Sigmoid colon (tissue), 7 donors: ENCODE results near the gene LRRTM4. TPM values are rescaled to one million over a fixed set of nuclear protein-coding genes. Genes with fewer than 3 reads are reported as not detected.

Experiments
- DNase-seq: peaks from one replicate; pipeline ENCODE4 v3.0.0-alpha.2; 2019
- H3K27ac ChIP-seq, 4 donors: fragments of 200-600 bp; sonication (generic); one replicate each; pipeline ENCODE4 v1.5.1; 2016 to 2019; ENCODE audit warnings: mild to moderate bottlenecking in 1 of 4
- H3K27me3 ChIP-seq, 3 donors: fragments of 200-600 bp; sonication (generic); one replicate each; pipeline ENCODE4 v1.5.1; 2019; ENCODE audit warnings: mild to moderate bottlenecking in 1 of 3
- H3K36me3 ChIP-seq, 4 donors: fragments of 200-600 bp; sonication (generic); one replicate each; pipeline ENCODE4 v1.5.1; 2016 to 2019
- H3K4me1 ChIP-seq, 4 donors: fragments of 200-600 bp; sonication (generic); one replicate each; pipeline ENCODE4 v1.5.1; 2017 to 2019
- H3K4me3 ChIP-seq, 4 donors: fragments of 200-600 bp; sonication (generic); one replicate each; pipeline ENCODE4 v1.5.1; 2017 to 2019; ENCODE audit warnings: mild to moderate bottlenecking in 2 of 4, moderate library complexity in 1 of 4
- H3K9me3 ChIP-seq, 4 donors: fragments of 200-600 bp in 3 of 4; sonication (generic) in 3 of 4; one replicate each; pipeline versions ENCODE4 v1.5.1 to v1.6.1; 2013 to 2019
- CTCF ChIP-seq, 4 experiments: fragments of 450-650 bp in 3 of 4; fragments of 200-600 bp in 1 of 4; IDR thresholded peaks; one replicate each; pipeline ENCODE4 v1.5.1; 2016 to 2019; ENCODE audit warnings: antibody characterized with exemption in 4 of 4, mild to moderate bottlenecking in 3 of 4, moderate library complexity in 2 of 4
- EP300 ChIP-seq, 4 donors: sonication (generic); formaldehyde crosslinking; IDR thresholded peaks; one replicate each; pipeline ENCODE4 v1.6.1; 2017; ENCODE audit warnings: antibody characterized with exemption in 4 of 4
- POLR2A ChIP-seq, 2 donors: fragments of 450-650 bp; IDR thresholded peaks; one replicate each; pipeline ENCODE4 v1.6.1; 2016; ENCODE audit warnings: antibody characterized with exemption in 2 of 2, mild to moderate bottlenecking in 2 of 2, moderate library complexity in 2 of 2
- POLR2AphosphoS5 ChIP-seq, 4 donors: sonication (generic); formaldehyde crosslinking; IDR thresholded peaks; one replicate each; pipeline ENCODE4 v1.6.1; 2017; ENCODE audit warnings: antibody characterized with exemption in 4 of 4
- WGBS, 2 donors: extraction: QIAGEN DNeasy Blood & Tissue Kit; methylation state at CpG; one replicate each; pipeline ENCODE4 v1.1.7; 2013; 5-methylcytosine and 5-hydroxymethylcytosine counted together
- intact Hi-C: fragments of 100-400 bp; cut with DNase I; formaldehyde crosslinking; loops from one replicate; pipeline ENCODE4 v1.15.1; 2023
- polyA plus RNA-seq, 3 donors: library from polyadenylated mRNA; stranded (reverse); fragments of 200-250 nt; gene quantifications; one replicate each; pipeline ENCODE4 v1.2.3, GENCODE V29; 2013
- total RNA-seq, 4 donors: library from RNA; depleted of rRNA; stranded (reverse); fragments of >200 nt; gene quantifications; one replicate each; pipeline ENCODE4 v1.1.0, GENCODE V29; 2016
- donor health status: healthy with polysubstance abuse.
- donor health status: Bipolar disorder and iron deficiency.
- donor health status: healthy.

LRRTM4 gene
- total and polyA plus RNA-seq, 7 donors = 0.17 to 1.1 (median 0.55) TPM; not detected in 2

- H3K9me3 ChIP-seq = no peaks in the 10 kb centered on the region
Measured at GRCh38 chr2:76928026-76928425, 594.1 kb downstream of the LRRTM4 start.

GRCh38 chr2:76921006-76921405 is 601.2 kb downstream of the LRRTM4 start:
- Histone ChIP-seq H3K4me3 (no peak overlapping the region), H3K27ac (no peak overlapping the region), H3K9me3 (no peaks in the 10 kb centered on the region), H3K27me3 (no peaks in the 10 kb centered on the region), H3K36me3 (no peaks in the 10 kb centered on the region), H3K4me1 (no peaks in the 10 kb centered on the region)
- no peak for DNase-seq
- 80 to 92% methylated on average over 2 of the region's 2 CpGs for WGBS, 2 donors
- TF ChIP-seq EP300 (IDR thresholded peaks at IDR 0.05) (no peak), POLR2A (IDR thresholded peaks at IDR 0.05) (no peak), POLR2AphosphoS5 (IDR thresholded peaks at IDR 0.05) (no peak), CTCF (IDR thresholded peaks at IDR 0.05) (no peak)
- intact Hi-C loops = no loop called here

More at GRCh38 chr2:76928026-76928425, 594.1 kb downstream of the LRRTM4 start:
- Histone ChIP-seq H3K27me3 (no peaks in the 10 kb centered on the region), H3K4me3 (no peak overlapping the region), H3K4me1 (no peaks in the 10 kb centered on the region), H3K27ac (no peak overlapping the region), H3K36me3 (no peaks in the 10 kb centered on the region)
- no peak for TF ChIP-seq POLR2A (IDR thresholded peaks at IDR 0.05)
- TF ChIP-seq POLR2AphosphoS5 (IDR thresholded peaks at IDR 0.05) = no peak
- no peak for TF ChIP-seq CTCF (IDR thresholded peaks at IDR 0.05)
- no peak for DNase-seq
- intact Hi-C loops = no loop called here

GRCh38 chr2:76895469-76895868 is 626.7 kb downstream of the LRRTM4 start:
- no peak overlapping the region for H3K27ac ChIP-seq
- no peaks in the 10 kb centered on the region for H3K27me3 ChIP-seq
- 48 to 76% methylated on average over 6 of the region's 6 CpGs for WGBS, 2 donors
- intact Hi-C loops = no loop called here
- DNase-seq = no peak
- H3K9me3 ChIP-seq = no peaks in the 10 kb centered on the region
- no peaks in the 10 kb centered on the region for H3K4me1 ChIP-seq
- no peaks in the 10 kb centered on the region for H3K36me3 ChIP-seq
- no peak overlapping the region for H3K4me3 ChIP-seq
- TF ChIP-seq CTCF (IDR thresholded peaks at IDR 0.05) = no peak
- no peak for TF ChIP-seq POLR2A (IDR thresholded peaks at IDR 0.05)
- TF ChIP-seq EP300 (IDR thresholded peaks at IDR 0.05) = no peak
- no peak for TF ChIP-seq POLR2AphosphoS5 (IDR thresholded peaks at IDR 0.05)

GRCh38 chr2:76870581-76870980 is 651.6 kb downstream of the LRRTM4 start:
- no peak for TF ChIP-seq POLR2AphosphoS5 (IDR thresholded peaks at IDR 0.05)
- no peak for TF ChIP-seq EP300 (IDR thresholded peaks at IDR 0.05)
- no peak for TF ChIP-seq POLR2A (IDR thresholded peaks at IDR 0.05)
- no peak for TF ChIP-seq CTCF (IDR thresholded peaks at IDR 0.05)
- intact Hi-C loops = no loop called here
- Histone ChIP-seq H3K9me3 (no peaks in the 10 kb centered on the region), H3K4me1 (no peaks in the 10 kb centered on the region), H3K27me3 (no peaks in the 10 kb centered on the region), H3K36me3 (no peaks in the 10 kb centered on the region), H3K27ac (no peak overlapping the region), H3K4me3 (no peak overlapping the region)
- DNase-seq = no peak
- 44 to 65% methylated on average over 1 of the region's 1 CpG for WGBS, 2 donors

- Histone ChIP-seq H3K36me3 (no peaks in the 10 kb centered on the region), H3K27me3 (no peaks in the 10 kb centered on the region), H3K9me3 (no peaks in the 10 kb centered on the region), H3K4me3 (no peak overlapping the region), H3K4me1 (no peaks in the 10 kb centered on the region), H3K27ac (no peak overlapping the region)
- intact Hi-C loops = no loop called here
- no peak for TF ChIP-seq POLR2A (IDR thresholded peaks at IDR 0.05)
- no peak for TF ChIP-seq POLR2AphosphoS5 (IDR thresholded peaks at IDR 0.05)
- TF ChIP-seq EP300 (IDR thresholded peaks at IDR 0.05) = no peak
- no peak for TF ChIP-seq CTCF (IDR thresholded peaks at IDR 0.05)
- WGBS, 2 donors = 79 to 93% methylated on average over 1 of the region's 1 CpG
- no peak for DNase-seq
Measured at GRCh38 chr2:76870011-76870410, 652.2 kb downstream of the LRRTM4 start.
